ENCODE measurements around the gene SYNC. TPM values are rescaled to one million over a fixed set of nuclear protein-coding genes. Genes with fewer than 3 reads are reported as not detected.

The SYNC gene
- total and polyA plus RNA-seq, 9 of the 15 experiments (the other 6 are each of a cell fraction or from before 2014, with no cell fraction given), result 0.49 to 1.1 (median 0.87) TPM

GRCh38 chr1:32695098-32695904 is 7.3 kb downstream of the SYNC start (continued):
- TF ChIP-seq, protein P1, sequence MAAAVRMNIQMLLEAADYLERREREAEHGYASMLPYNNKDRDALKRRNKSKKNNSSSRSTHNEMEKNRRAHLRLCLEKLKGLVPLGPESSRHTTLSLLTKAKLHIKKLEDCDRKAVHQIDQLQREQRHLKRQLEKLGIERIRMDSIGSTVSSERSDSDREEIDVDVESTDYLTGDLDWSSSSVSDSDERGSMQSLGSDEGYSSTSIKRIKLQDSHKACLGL (CRISPR knock-in tag; IDR thresholded peaks at IDR 0.05; ENCODE audit: borderline replicate concordance, poor library complexity, severe bottlenecking), result no peak
- no peak for TF ChIP-seq NCOA1 (IDR thresholded peaks at IDR 0.05; ENCODE audit: low read depth)
- no peak for TF ChIP-seq SMAD4 (CRISPR knock-in tag; conservative IDR thresholded peaks at IDR 0.05)
- TF ChIP-seq, protein P2, sequence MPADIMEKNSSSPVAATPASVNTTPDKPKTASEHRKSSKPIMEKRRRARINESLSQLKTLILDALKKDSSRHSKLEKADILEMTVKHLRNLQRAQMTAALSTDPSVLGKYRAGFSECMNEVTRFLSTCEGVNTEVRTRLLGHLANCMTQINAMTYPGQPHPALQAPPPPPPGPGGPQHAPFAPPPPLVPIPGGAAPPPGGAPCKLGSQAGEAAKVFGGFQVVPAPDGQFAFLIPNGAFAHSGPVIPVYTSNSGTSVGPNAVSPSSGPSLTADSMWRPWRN (IDR thresholded peaks at IDR 0.05; ENCODE audit: low read depth), result no peak
- TF ChIP-seq ZC3H4 (CRISPR knock-in tag; IDR thresholded peaks at IDR 0.05; ENCODE audit: borderline replicate concordance), result no peak
- TF ChIP-seq MAFF (IDR thresholded peaks at IDR 0.05; ENCODE audit: low read length), result no peak
- no peak for TF ChIP-seq CEBPG (CRISPR knock-in tag; IDR thresholded peaks at IDR 0.05)
- no peak for TF ChIP-seq CEBPG (tag; conservative IDR thresholded peaks at IDR 0.05 in 1 of 2, IDR thresholded peaks at IDR 0.05 in 1 of 2)
- no peak for TF ChIP-seq HDAC1 (IDR thresholded peaks at IDR 0.05)
- TF ChIP-seq TCF7 (IDR thresholded peaks at IDR 0.05; ENCODE audit: borderline replicate concordance), result no peak
- no peak for TF ChIP-seq ZFPM2 (CRISPR knock-in tag; IDR thresholded peaks at IDR 0.05)
- no peak for TF ChIP-seq ESRRB (CRISPR knock-in tag; IDR thresholded peaks at IDR 0.05; ENCODE audit: borderline replicate concordance)
- TF ChIP-seq CREB3 (tag; conservative IDR thresholded peaks at IDR 0.05; ENCODE audit: low read depth), result 0 out of 2 replicates have a peak, but pooled peaks have one; percentile 47
- TF ChIP-seq RBBP5 (IDR thresholded peaks at IDR 0.05; ENCODE audit: borderline replicate concordance, insufficient read depth, low read length, poor library complexity, severe bottlenecking), result peak; percentile 25
- no peak for TF ChIP-seq PCBP2 (IDR thresholded peaks at IDR 0.05; ENCODE audit: low read depth, low read length, poor library complexity, severe bottlenecking)
- no peak for TF ChIP-seq ZNF3 (CRISPR knock-in tag; IDR thresholded peaks at IDR 0.05)
- TF ChIP-seq NCOR1 (IDR thresholded peaks at IDR 0.05), result no peak
- no peak for TF ChIP-seq ZBTB1 (CRISPR knock-in tag; IDR thresholded peaks at IDR 0.05; ENCODE audit: borderline replicate concordance, low read depth)
- no peak for TF ChIP-seq SAFB (IDR thresholded peaks at IDR 0.05; ENCODE audit: borderline replicate concordance, low read depth, low read length)
- TF ChIP-seq MED1 (CRISPR knock-in tag; IDR thresholded peaks at IDR 0.05; ENCODE audit: borderline replicate concordance), result no peak
- 0 out of 2 replicates have a peak, but pooled peaks have one; percentile 34 for TF ChIP-seq ZNF766 (CRISPR knock-in tag; conservative IDR thresholded peaks at IDR 0.05)
- no peak for TF ChIP-seq GATAD2A (IDR thresholded peaks at IDR 0.05)
- no peak for TF ChIP-seq ZNF165 (CRISPR knock-in tag; IDR thresholded peaks at IDR 0.05; ENCODE audit: borderline replicate concordance)

Data from K562 (cell line).